ENCODE measurements around the gene SEMA3E.
"Not testable (repeated sequence)": the region's sequence is repeated elsewhere in the genome, so short reads cannot be mapped to it uniquely, and the experiment has no call there.

The SEMA3E gene

DNA sequence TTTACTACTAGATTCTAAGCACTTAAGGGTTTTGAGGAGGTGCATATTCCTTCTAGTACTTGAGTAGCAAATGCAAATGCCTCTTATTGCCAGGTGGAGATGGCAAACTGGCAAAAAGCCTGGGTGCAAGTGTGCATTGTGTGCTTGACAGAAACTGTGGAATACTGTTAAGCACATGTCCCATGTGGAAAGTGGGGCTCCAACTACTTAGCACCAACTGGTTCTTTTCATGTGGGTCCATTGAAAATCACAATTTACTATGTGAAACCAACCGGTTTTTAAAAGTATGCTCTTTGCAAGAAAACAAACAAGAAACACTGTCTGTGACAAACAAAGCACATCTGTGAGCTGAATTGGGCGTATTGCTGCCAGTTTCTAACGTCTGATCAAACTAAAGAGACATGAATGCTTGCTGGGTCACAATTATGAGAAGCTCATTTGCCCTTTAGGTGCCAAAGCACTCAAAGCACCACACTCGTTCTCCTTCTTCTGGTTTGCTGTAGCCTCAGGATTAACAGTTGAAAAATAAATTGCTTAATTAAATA, 197.4 kb downstream of the SEMA3E start:
- no peak for DNase-seq (ENCODE audit: low read depth)

DNA sequence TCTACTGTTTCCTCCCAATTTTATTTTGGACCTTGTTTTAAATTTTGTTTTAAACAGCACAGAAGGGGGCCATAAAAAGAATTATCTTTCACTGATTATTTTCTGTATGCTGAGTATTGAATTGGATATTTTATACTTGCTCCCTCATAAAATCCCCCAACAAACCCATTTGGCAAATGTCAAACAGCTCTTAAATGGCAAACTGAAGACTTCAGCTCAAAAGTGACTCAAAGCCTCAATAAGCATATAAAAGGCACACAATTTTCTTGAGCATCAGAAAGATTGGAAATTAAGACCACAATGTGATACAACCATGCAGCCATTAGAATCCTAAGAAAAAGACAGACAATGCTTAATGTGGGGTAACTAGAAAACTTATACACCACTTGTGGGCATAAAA, 199.2 kb downstream of the SEMA3E start:
- DNase-seq (ENCODE audit: low read depth), result no peak

DNA sequence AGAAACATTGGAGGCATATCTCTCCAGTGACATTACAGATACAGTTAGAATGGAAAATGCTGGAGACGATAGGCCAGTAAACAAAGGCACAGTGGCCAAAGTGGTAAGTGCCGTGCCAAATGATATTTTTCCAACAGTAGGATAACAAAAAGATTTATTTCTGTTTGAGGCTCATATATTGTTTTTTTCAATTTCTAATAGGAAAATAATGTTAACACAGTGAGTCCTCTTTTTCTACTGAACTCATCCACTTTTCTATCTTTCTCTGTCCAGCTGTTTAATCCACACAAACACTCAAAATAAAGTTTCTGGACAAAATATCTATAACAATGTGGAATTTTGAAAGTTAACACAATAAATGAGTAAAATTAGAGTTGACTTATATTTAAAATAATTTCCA, 201.3 kb downstream of the SEMA3E start:
- DNase-seq (ENCODE audit: low read depth), result no peak

DNA sequence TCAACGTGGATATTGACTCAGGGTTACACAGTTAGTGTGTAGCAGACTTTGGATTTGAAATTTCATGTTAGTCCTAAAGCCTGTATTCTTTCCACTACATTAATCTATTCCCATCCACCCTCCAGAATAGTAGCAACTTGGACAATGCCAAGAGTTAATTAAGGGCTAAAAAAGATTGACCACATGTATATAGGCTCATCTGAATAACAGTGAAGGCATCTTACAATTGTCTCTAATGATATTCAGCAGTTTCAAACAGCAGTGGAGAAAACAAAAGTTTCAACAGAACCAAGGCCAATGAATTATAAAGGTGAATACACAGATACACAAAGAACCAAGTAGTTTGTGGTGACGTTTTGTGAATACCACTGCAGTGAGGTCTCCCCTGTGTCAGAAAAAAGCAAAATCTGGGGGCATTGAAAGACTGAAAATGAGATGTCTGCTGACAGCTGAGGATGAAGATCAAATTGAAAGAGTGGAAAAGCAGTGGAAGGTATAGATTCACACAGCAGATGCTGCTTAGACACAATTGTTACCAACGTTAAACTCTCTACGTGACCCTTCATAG, 202.8 kb downstream of the SEMA3E start:
- DNase-seq (ENCODE audit: low read depth), result no peak

DNA sequence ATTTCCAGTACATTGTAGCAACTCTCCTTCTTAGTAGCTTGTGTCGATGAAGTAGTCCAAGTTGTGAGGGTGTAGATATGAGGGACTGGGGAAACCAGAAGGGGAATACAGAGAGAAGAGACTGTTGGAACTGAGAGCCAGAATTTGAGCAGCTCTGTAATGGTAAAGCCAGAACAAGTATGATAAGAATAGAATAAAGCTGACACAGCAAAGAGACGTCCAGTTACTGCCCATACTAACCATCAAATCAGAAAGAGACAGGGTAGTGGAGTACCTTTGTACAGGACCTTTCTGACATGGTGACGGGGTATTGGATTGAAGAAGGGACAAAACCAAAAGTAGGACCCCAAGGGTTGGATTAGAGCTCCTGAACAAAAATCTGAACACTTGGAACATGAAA, 206.0 kb downstream of the SEMA3E start:
- no peak for DNase-seq (ENCODE audit: low read depth)

DNA sequence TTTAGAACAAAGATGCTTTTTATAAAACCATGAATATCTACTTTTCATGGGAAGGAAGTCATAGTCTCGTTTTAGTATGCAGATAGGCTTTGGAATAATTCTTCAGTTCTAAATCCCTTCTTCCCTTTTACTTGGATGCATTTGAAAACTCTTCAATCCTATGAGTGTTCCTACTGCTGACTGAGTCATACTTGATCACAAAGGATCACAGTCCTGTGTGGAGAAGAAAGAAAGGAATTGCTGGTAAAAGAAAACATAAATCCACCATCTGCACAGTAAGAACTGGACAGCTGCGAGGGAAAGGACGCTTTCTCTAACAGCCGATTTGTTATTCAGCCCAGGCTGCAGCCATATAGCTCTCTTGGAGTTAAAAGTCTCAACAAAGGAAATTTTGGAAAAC, 209.9 kb downstream of the SEMA3E start:
- DNase-seq (ENCODE audit: low read depth), result no peak

DNA sequence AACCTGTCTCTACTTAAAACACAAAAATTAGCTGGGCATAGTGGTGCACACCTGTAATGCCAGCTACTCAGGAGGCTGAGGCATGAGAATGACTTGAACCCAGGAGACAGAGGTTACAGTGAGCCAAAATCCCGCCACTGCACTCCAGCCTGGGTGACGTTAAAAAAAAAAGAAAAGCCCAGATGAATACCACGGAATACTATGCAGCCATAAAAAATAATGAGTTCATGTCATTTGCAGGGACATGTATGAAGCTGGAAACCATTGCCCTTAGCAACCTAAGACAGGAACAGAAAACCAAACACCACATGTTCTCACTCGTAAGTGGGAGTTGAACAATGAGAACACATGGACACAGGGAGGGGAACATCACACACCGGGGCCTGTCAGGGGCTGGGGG, 218.7 kb downstream of the SEMA3E start:
- DNase-seq (ENCODE audit: low read depth), result not testable (repeated sequence)

DNA sequence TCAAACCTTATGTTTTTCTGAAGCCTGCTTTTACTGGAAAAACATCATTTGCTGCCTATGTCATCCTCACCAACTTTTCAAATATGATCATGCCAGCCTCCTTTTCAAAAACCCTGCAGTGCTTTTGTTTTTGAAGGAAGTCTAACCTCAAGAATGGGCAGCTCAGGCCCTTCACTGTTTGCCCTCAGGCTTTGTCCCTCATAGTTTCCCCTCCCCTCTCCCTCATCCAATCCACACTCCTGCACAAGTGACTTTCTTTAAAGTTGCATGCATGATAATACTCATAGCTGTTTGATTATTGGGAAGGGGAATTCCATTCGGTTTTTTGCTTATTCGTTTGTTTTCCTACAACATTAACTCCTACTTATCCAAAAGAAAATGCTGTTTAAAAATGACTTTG, 219.4 kb downstream of the SEMA3E start:
- no peak for DNase-seq (ENCODE audit: low read depth)

DNA sequence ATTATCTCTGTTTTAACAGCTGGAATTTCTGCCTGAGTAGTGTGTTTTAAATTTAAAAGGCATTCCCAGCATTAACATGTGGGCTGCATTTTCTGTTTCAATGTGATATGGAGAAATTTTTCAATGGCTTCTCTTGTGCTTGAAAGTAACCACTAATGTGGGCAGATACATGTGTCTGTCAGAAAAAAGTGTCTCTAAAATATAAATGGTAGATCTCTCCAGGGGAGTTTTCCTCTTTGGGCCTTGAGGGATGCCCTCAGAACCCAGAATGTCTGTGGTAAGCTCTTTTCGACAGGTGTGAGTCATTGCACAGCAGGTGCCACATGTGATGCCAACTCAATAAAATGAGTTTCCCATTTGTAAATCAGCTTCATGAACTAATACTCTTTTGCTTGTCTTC, 221.1 kb downstream of the SEMA3E start:
- no peak for DNase-seq (ENCODE audit: low read depth)

DNA sequence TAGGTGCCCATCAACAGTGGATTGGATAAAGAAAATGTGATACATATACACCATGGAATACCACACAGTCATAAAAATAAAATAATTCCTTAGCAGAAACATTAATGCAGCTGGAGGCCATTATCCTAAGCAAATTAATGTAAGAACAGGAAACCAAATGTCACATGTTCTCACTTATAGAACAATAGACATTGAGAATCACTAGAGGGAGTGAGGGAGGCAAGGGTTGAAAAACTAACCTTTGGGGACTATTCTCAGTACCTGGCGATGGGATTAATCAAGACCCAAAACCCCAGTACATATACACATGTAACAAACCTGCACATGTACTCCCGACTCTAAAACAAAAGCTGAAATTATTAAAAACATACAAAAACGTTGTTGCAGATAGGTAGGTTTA, 222.6 kb downstream of the SEMA3E start:
- no peak for DNase-seq (ENCODE audit: low read depth)

DNA sequence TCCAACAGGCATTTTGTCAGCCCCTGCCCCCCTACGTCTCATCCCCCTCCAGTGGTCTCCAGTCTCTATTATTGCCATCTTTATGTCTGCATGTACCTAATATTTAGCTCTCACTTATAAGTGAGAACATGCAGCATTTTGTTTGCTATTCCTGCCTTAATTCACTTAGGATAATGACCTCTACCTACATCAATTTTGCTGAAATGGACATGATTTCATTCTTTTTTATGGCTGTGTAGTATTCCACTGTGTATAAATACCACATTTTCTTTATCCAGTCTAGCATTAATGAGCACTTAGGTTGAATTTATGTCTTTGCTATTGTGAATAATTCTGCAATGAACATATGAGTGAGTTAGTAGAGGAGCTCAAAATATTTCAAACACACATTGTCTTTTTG, 229.9 kb downstream of the SEMA3E start:
- DNase-seq (ENCODE audit: low read depth), result no peak

DNA sequence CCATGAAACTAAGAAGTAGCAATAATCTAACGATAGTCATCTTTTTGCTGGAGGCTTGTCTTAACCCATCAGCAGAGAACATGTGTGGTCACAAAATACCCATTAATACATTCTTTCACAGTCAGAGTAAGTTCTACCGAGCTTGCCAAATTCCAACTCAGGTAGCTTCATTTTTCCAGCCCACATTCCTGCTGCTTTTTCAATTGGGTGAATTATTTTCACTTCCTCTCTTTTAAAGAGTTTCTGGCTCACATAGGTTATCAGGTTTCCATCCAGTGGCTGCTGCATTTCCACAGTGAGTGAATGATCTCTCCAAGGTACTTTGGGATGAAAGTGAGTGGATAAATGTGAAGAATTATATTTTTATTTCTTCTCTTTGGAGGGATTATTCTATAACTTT, 233.1 kb downstream of the SEMA3E start:
- no peak for DNase-seq (ENCODE audit: low read depth)

DNA sequence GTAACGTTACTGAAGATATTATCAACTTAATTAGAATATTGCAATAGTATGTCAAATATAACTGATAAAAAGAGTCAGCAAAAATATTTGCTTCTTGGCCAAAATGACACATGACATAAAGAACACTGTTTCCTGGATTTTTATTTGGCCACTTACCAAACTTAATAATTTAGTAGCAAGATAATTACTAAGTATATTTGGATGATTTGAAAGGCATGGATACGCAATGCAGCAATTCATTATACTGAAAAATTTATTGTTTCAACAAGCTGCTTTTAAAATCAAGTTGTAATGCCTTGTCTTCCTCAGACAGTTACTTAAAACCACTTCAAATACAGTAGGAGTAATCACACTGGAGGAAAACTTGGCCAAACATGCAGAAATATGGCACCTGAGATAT, 234.0 kb downstream of the SEMA3E start:
- DNase-seq (ENCODE audit: low read depth), result no peak

DNA sequence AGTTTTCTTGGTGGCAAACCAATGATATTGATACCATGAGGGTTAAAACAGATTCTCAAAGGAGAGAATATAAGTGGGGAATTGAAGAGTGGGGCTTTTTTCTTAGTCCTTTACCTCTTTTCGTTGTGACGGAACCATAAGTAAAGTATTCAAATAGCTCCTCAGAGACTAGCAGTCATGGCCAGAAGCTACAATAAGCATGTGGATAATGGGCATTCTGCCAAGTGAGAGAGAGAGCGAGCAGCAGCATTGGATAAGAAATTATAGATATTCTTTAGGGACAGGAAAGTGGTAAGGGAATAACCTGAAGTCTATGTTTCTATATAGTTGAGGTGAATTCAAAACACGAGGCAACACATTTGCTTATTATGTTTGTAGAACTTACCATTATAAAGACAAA, 235.1 kb downstream of the SEMA3E start:
- no peak for DNase-seq (ENCODE audit: low read depth)

DNA sequence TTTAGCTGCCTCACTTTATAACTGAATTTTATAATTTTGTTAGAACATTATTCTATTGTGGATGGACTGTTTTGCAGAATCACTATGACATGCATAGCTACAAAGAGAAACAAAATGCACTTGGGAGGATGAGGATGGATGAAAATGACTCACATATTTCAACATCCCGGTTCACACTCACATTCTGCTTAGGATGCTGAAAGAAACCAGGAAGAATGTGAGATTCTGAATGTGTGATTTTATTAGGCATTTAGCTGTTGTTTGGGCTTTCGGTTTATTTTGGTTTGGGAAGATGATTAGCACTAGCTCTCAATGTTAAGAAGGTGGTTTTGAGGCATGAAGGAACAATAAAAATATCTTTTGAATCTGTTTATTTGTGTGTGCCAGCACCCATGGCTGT, 235.5 kb downstream of the SEMA3E start:
- no peak for DNase-seq (ENCODE audit: low read depth)

DNA sequence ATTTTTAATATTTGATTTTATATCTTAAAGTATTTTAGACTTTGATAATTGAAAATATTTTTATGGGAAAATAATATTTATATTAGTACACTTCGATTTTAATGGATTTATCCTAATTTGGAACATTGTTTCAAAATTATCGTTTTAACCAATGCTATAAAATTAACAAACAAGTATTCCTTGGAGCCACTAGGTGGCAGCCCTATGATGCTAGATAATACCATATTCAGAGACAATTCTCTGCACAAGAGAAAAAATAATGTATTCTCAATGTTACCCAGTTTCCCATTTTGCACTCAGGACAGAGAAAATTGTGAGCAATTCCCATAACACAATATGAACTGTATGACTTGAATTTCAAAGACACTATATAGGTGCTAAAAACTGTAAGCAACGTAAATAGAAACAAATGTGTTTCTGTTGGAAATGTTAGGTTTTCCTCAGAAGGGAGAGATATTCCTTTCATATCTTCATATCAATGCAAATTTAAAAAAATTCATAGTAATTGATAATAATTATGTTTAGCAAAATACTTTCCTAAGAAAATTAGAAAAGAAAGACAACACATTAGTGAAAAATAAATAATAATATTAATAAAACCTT, 237.8 kb downstream of the SEMA3E start:
- no peak for DNase-seq (ENCODE audit: low read depth)

DNA sequence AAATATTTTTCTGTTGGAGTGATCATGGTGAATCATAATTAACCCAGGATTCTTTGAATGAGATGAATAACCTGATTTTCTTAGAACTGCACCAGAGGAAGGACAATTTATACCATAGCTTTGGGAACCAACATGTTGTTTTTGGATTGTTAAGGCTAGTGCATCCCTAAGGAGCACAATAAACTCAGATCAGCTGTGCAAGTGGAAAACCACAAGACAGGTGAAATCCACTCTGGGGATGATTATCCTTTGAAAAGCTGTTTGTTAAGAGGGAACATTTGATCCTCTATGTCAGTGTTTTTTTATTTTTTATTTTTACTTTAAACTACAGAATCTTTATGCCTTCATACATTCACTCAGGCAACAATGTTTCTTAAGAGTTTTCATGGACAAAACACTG, 254.2 kb downstream of the SEMA3E start:
- no peak for DNase-seq (ENCODE audit: low read depth)

DNA sequence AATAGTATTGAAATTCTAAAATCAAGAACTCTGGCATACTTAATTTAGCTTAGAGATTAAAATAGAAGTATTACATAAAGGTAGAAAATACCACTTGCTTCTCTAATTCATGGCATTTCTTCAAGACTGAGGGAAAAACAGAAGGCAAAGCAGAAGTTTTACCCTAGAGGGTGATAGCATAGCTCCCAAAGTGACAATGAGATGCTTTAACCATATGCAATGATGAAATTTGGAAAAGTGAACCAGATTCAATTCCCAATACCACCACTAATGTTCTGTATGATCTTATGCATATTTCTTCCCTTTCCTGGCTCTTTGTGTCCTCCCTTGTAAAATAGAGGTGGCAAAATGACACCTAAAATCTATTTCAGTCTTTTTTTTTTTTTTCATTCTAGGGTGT, 260.5 kb downstream of the SEMA3E start:
- no peak for DNase-seq (ENCODE audit: low read depth)

DNA sequence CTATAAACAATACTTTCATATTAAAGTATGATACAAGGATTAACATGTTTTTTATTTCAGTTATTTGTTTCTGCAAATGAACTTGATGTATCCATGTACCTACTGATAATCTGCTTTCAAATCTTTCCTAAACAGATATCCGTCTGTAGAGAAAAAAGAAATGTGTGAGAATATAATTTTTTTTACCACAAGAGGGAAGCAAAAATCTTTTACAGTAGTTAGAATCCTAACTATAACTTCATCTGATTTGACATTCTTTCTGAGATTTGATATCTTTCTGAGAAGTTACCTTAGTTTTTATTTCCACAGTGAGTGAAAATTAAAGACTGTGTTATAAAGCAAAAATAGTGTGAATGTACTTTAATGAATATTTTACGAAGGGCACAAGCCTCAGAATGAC, 282.3 kb downstream of the SEMA3E start:
- DNase-seq (ENCODE audit: low read depth), result no peak

DNA sequence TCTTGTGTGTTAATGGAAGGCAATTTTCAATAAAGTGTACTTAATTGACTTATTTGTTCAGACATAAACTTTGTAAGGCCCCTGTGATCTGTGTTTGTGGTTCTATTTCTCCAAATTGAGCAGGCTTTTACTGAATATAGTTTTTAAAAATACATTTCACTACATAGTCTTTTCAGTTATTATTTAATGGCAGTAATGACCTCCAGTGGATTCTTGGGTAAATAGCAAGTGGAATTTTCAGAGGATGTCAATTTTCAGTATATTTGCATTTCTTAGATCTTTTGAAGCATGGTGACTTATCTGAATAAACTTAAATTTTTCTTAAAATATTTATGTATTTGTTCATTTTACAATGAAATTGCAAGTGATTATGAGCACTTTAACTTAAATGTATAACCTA, 283.2 kb downstream of the SEMA3E start:
- DNase-seq (ENCODE audit: low read depth), result no peak

DNA sequence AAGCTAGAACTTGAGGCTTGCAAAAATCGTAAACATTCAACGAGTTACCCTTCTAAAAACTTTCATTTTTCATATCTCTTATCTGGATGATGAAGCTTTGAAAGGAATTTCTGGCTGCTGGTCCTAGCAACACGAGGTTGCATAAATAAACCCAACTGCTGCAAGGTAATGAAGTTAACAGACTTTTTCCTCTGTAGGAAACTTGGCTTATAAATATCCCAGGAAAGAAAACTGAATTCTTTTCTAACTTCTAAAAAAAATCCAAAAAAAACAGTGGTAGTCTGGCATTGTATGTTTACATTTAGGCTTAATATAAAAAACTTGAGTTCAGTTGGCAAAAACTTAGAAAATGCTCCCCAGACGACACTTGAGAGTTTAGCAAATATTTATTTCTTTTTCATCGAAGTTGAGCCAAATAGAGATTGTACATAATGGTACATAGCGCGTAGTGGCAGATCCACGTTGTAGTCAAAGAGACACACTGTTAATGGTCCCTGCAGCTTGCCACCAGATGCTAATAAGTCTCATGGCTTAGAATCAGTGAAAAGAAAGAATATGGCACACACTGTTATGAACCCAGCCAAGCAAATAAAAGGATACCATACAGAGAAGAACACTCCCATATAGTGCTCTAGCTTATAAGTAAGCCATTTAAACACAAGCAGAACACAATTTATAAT, 285.9 kb downstream of the SEMA3E start:
- DNase-seq (ENCODE audit: low read depth), result no peak

DNA sequence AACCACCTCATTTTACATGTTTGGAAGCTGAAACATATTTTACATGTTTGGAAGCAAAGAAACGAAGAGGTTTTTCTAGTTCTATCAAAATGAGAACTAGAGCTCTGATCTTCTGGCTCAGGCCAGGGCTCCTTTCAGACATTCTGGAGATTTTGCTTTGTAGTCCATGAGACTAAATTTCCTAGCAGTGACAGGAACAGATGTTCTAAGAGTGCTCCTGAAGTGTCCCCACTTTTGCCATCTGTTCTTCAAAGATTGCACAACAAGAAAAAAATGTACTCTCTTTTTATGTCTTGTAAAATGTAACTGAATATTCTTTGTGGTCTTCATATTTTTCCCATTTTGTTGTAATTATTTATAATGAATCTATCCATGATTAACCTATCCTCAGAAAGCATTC, 289.8 kb downstream of the SEMA3E start:
- no peak for DNase-seq (ENCODE audit: low read depth)

DNA sequence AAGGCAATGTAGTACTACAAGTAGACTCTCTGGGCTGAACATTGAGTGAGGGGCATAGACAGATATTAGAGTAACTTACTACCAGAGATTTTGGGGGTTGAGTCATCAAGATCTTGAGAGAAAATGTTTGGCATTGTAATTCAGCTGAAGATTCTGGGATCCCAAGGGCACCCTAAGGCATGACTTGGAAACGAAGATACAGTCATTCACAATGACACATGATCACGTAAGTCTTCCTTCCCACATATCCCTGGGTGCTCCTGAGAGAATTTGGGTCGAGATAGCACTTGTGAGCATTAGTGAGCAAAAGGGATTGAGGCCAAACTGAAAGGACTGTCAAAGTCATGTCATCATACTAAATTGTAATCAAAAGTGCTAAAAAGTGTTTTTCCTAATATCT, 293.8 kb downstream of the SEMA3E start:
- DNase-seq (ENCODE audit: low read depth), result no peak

DNA sequence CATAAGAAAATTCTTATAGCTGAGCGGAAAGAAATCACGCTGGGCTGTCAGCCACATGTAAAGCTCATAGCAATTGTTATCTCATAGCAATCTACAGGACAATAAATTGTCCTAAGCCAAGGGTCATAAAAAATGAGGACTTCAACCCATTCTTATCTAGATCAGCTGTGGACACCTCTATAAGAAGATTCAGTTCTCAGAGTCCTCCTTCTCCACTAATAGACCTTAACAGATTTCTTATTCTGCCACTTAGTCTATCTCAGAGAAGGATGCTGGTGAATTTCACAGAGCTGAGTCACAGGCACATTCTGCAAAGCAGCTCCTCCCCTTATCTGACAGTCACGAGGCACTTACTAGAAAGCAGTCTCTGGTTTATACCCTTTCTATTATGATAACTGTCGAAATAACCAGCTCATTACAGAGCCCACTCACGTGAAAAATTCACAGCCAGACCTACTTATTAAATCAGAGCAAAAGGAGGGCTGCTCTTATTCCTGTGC, 300.9 kb downstream of the SEMA3E start:
- DNase-seq (ENCODE audit: low read depth), result no peak
